ENCODE measurements around the gene AOAH.

The AOAH gene

GRCh38 chr7:36623247-36623646 lies 101.0 kb downstream of the AOAH start:
- peaks cover 12 to 15% of the 10 kb centered on the region in 2 experiments for H3K4me1 ChIP-seq (ENCODE audit: control insufficient read depth in 1 of 2, insufficient read depth in 1 of 2, low read depth in 1 of 2, low read length in 1 of 2)
- H3K36me3 ChIP-seq, result peaks cover 56% of the 10 kb centered on the region
- no peaks in the 10 kb centered on the region for H3K9me3 ChIP-seq
- H3K27me3 ChIP-seq, result no peaks in the 10 kb centered on the region
- no peak overlapping the region for H3K4me3 ChIP-seq (ENCODE audit: low read depth in 1 of 2, low read length in 1 of 2)
- H3K27ac ChIP-seq, result peak overlapping the region; percentile 37
- TF ChIP-seq CTCF (IDR thresholded peaks at IDR 0.05), result no peak

- peak overlapping the region; percentile 29 for H3K27ac ChIP-seq
- H3K27me3 ChIP-seq, result no peaks in the 10 kb centered on the region
- H3K4me3 ChIP-seq (ENCODE audit: low read depth in 1 of 2, low read length in 1 of 2), result no peak overlapping the region
- TF ChIP-seq CTCF (IDR thresholded peaks at IDR 0.05), result no peak
- H3K9me3 ChIP-seq, result no peaks in the 10 kb centered on the region
- peaks cover 12 to 15% of the 10 kb centered on the region in 2 experiments for H3K4me1 ChIP-seq (ENCODE audit: control insufficient read depth in 1 of 2, insufficient read depth in 1 of 2, low read depth in 1 of 2, low read length in 1 of 2)
- peaks cover 66% of the 10 kb centered on the region for H3K36me3 ChIP-seq
These were observed 102.9 kb downstream of the AOAH start for GRCh38 chr7:36621396-36621795.

GRCh38 chr7:36620166-36620708 lies 104.1 kb downstream of the AOAH start:
- no peaks in the 10 kb centered on the region for H3K9me3 ChIP-seq
- H3K27ac ChIP-seq, result no peak overlapping the region
- TF ChIP-seq CTCF (IDR thresholded peaks at IDR 0.05), result no peak
- no peaks in the 10 kb centered on the region for H3K27me3 ChIP-seq
- peaks cover 9 to 12% of the 10 kb centered on the region in 2 experiments for H3K4me1 ChIP-seq (ENCODE audit: control insufficient read depth in 1 of 2, insufficient read depth in 1 of 2, low read depth in 1 of 2, low read length in 1 of 2)
- peaks cover 78% of the 10 kb centered on the region for H3K36me3 ChIP-seq
- no peak overlapping the region for H3K4me3 ChIP-seq (ENCODE audit: low read depth in 1 of 2, low read length in 1 of 2)

GRCh38 chr7:36617408-36617807 lies 106.9 kb downstream of the AOAH start:
- Histone ChIP-seq H3K27ac (no peak overlapping the region), H3K27me3 (no peaks in the 10 kb centered on the region), H3K4me3 (ENCODE audit: low read depth in 1 of 2, low read length in 1 of 2) (no peak overlapping the region), H3K36me3 (peaks cover 76% of the 10 kb centered on the region), H3K9me3 (no peaks in the 10 kb centered on the region), H3K4me1 (ENCODE audit: control insufficient read depth in 1 of 2, insufficient read depth in 1 of 2, low read depth in 1 of 2, low read length in 1 of 2) (peaks cover 32 to 33% of the 10 kb centered on the region in 2 experiments)
- no peak for TF ChIP-seq CTCF (IDR thresholded peaks at IDR 0.05)

GRCh38 chr7:36615852-36616540 lies 108.3 kb downstream of the AOAH start:
- no peak for TF ChIP-seq CTCF (IDR thresholded peaks at IDR 0.05)
- Histone ChIP-seq H3K27me3 (no peaks in the 10 kb centered on the region), H3K4me3 (ENCODE audit: low read depth in 1 of 2, low read length in 1 of 2) (no peak overlapping the region), H3K9me3 (no peaks in the 10 kb centered on the region), H3K27ac (peak overlapping the region; percentile 90), H3K4me1 (ENCODE audit: control insufficient read depth in 1 of 2, insufficient read depth in 1 of 2, low read depth in 1 of 2, low read length in 1 of 2) (peaks cover 46% of the 10 kb centered on the region in 2 experiments), H3K36me3 (peaks cover 63% of the 10 kb centered on the region)
